ENCODE data around the gene PPARGC1A.

PPARGC1A gene, protein sequence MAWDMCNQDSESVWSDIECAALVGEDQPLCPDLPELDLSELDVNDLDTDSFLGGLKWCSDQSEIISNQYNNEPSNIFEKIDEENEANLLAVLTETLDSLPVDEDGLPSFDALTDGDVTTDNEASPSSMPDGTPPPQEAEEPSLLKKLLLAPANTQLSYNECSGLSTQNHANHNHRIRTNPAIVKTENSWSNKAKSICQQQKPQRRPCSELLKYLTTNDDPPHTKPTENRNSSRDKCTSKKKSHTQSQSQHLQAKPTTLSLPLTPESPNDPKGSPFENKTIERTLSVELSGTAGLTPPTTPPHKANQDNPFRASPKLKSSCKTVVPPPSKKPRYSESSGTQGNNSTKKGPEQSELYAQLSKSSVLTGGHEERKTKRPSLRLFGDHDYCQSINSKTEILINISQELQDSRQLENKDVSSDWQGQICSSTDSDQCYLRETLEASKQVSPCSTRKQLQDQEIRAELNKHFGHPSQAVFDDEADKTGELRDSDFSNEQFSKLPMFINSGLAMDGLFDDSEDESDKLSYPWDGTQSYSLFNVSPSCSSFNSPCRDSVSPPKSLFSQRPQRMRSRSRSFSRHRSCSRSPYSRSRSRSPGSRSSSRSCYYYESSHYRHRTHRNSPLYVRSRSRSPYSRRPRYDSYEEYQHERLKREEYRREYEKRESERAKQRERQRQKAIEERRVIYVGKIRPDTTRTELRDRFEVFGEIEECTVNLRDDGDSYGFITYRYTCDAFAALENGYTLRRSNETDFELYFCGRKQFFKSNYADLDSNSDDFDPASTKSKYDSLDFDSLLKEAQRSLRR

DNA sequence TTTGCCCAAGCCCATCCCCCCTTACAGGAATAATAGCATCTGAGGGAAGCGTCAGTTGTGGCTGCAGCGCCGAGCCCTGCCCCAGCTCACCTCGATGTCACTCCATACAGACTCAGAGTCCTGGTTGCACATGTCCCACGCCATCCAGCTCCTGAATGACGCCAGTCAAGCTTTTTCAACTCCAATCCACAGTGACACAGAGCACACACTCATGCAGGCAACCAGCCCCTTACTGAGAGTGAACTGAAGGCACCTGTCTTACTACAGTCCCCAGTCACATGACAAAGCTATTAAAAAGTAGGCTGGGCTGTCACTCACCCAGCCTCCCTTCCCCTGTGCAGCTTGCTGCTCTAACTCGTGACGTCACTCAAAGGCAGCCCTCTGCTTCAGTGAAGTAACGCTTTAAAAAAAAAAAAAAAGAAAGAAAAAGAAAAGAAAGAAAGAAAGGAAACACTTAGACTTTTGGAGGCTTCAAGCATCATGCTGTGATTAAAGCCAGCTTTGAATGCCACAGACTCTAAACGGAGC, at the start of gene PPARGC1A:
Gene PPARGC1A, minus strand, starts transcription at position 234 of the 528 bp plus-strand sequence. Its CDS starts 90 bp downstream, at position 144.
- no peak for DNase-seq

DNA sequence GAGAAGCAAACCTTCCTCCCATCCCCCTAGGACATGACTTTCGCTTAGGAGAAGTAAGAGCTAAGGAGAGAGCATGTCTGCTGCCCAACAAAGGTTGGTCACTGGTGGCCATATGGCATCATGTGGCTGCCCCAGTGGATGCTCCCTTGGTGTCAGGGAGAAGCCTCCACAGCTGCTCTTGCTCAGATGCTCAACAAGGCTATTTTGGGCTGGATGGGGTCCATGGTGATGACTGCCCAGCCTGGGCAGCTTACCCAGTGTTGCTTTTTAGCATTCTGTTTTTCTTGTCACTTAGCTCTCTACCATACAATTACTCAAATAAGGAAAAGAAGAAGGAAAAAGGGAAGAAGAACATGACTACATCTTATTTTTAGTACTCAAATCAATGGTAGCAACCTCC, 48.9 kb upstream of the PPARGC1A start:
- DNase-seq = no peak

DNA sequence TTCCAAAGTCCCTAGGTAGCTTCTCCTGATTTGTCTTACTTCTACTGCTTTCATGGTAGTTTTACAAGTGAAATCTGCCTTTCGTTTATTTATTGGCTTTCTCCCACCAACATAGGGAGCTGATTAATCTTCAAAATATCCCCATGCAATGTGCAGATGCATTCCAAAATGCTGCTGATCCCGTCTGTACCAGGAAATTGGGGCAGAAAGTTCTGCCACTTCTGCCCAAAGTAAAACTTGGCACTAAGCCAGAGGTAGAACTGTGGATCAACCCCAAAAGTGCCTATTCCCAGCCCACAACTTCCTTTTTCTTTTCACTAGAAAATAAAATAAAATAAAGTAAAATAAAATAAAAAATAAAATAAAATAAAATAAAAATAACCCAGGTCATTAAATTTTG, 47.3 kb upstream of the PPARGC1A start:
- no peak for DNase-seq

DNA sequence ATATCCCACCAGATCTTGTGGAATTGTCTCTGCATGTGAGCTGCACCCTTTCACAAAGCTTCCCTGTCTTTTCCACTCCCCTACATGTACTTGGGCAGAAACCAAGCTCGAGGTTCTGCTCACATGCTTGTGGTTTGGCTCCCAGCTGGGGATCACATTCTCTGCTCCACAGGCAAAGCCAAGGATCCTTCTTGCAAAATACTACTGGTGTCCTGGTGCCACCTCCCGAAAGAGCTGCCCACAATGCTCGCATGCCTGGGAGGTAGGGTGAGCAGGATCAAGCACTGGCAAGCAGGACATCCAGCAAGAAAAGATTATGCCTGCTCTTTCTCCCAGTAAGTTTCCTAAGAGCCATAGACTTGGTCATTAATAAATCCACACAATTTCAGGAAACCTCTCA, 45.1 kb upstream of the PPARGC1A start:
- DNase-seq = no peak

DNA sequence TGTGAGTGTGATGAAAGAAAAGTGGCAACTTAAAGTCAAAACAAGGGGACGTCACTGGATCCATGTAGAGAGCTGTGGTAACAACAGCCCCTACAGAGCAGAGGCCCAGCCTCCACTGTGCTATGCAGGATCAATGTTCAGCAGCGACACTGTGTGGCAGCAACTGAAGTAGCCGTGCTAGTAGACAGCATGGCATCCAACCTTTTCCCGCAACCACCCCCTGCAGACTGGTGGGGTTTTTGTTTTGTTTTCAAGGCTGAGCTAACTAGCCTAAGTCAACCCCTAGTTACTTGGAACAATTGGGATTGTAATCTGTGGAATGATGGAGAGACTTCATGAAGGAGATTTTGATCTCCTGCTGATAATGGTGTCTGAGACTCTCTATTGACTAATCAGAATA, 44.4 kb upstream of the PPARGC1A start:
- DNase-seq = no peak

DNA sequence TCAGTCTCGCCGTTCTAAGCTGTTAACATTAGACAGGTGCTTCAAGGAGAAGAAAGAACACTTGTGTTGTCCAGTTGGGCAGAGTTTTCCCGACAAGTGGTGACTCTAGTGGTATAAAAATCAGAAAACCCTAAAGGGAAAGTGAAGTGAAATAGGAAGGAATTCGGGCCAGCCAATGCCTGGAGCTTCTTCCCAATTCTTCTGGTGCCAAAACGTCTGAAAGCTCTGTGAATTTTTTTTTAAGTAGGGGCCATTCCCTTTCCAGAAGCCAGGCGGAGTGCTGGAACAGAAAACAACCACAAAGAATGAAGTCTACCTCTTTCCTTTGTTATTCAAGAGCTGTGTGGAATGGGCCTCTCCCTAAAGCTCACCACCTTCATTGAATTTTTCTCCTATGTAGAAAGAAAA, 43.1 kb upstream of the PPARGC1A start:
- DNase-seq = no peak

DNA sequence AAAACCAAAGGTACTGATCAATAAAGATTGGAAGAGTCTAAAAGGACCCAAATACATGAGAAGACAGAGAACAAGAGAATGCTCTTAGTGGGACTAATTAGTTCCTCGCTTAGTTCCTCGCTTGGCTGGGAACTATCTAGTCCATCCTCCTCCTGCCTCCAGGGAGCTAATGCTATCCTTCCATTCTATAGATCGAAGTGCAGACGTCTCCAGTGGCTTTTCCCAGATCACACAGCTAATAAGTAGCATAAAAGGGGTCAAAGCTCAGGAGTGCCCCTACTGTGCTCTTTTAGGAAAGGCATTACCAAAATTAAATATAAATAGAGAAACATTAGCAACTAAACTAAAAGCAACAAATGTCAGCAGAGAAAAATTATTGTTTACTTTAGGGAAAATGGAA, 42.3 kb upstream of the PPARGC1A start:
- DNase-seq = no peak

DNA sequence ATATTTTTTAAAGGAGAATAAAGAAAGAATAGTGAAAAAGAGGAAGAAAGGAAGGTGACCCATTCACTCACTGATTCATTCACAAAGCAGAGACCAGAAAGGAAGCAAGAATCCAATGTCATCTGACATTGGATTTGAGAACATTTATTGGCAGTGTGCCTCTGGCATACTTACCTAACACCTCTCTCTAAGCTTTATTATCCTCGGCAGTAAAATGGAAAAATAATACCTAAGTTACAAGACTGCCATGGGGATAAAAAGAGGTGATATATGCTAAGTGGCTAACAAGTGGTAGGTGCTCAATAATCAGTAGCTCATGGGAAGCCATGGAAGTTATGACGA, 41.6 kb upstream of the PPARGC1A start:
- DNase-seq = no peak

DNA sequence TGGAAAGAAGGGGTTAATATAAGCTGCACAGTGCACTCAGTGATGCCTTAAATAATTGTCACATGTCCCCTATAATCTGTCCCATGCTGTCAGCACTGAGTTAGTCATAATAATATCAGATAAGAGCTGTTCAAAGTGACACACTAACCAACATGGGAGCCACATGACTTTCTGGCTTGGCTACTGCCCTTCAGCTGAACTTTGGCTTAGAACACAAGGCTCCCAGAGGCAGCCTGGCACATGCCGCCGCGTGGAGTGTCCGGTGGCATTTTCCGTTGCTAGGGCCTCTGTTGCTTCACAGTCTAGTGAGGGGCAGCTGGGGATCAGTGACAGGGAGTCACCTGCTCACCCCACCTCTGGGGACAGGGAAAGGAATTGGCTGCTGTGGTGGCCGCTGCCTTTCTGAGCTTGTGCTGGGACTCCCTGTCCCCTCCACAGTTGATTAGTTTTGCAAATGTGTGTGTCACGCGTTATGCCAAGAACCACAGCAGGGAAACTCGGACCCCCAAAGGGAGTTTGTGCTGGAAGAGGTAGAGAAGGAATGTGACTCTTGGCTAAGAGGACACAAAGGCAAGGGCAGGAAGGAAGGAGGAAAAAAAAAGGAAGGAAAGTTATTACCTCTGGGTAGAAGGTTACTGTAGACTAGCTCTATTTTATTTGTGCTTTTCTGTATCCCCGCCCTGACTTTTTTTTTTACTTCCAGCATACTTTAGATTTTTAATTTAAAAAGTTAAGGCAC, 41.1 kb upstream of the PPARGC1A start:
- DNase-seq = no peak

DNA sequence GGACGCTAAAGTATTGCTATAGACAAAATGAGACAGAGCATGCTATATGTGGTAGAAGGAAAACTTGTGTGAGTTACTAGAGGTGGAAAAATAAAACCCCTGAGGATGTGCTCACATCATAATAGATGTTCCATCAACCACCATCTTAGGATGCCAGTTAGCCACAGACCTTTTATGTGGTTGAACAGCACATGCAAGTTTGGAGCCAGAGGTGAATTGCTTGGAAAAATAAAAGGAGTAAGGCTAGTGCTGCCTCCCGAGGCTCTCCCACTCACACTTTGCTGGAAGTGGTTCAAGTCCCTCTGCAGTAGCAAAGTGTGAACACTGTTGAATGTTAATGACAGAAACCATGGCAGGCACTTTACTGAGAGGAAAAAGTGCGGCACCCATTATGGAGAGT, 39.4 kb upstream of the PPARGC1A start:
- no peak for DNase-seq

DNA sequence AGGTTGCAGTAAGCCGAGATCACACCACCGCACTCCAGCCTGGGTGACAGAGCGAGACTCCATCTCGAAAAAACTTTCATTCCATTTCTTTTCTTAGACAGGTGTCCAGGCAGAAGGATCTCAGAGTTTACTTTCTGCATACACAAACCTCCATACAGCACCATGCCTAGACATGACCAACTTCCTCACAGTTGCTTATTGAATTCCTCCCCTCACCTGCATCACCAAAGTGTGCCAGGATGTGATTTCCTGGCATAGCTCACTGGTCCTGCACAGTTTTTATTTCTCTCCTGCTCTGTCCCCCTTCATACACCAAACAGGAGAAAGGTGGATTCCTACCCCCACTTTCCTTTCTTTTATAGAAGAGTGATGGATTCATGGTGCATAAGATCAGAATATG, 34.7 kb upstream of the PPARGC1A start:
- DNase-seq = no peak

DNA sequence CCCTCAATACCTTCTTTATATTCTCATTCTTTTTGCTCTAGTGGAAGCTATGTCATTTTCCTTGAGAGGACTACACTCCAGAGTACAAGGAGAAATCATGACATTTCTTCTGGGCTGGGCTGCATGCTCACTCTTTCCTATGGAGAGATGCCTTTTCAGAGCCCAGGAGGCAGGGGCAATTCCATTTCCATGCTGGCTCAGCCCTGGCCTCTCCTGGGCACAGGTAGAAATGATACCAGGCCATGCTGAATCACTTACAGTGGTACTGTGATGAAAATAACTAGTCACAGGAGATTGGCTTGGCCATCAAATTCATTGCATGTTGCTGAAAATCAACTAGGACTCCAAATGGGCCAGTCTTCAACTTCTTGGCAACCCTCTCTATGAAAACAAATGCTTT, 34.0 kb upstream of the PPARGC1A start:
- DNase-seq = no peak

DNA sequence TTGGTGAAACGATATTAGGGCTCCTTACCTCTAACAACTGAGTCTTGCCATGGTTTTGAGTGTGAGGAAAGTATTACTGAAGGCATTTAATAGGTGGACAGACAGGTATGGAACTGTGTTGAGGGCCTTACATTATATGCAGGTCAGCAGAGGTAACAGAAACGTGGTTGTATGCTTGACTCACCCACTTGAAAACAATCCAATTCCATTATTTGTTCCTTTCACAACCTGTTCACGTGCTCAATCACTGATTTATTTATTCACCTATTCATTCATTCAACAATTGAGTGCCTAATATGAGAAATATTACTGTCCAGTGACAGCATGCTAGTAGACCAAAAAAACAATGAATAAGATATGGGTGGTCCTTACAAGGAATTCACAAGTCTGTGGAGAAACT, 33.3 kb upstream of the PPARGC1A start:
- no peak for DNase-seq

DNA sequence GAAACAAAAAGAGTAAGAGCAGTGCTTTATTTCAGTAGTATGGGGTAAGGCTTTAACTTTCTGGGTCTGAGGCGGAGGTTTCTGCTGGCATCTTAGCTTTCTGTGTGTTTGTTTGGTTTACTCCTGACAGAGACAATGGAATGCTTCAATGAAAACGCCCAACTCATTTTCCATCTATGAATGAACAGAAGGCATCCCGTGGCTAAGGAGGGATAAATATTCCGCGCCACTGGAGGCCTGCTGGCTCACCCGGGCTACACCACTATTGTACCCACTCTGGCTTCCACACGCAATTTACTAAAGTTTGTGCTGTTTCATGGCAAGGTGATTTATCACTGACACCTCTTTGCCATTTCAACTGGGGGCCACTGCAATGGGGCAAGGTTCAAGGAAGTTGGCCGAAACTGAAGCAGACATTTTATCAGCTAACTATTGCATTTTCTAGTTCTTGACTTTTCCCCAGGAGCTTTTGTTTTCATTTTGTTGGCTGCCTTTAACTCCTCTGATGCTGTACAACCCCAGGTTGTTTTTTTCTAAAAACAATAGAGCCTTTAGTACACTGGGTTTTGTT, 32.8 kb upstream of the PPARGC1A start:
- no peak for DNase-seq

DNA sequence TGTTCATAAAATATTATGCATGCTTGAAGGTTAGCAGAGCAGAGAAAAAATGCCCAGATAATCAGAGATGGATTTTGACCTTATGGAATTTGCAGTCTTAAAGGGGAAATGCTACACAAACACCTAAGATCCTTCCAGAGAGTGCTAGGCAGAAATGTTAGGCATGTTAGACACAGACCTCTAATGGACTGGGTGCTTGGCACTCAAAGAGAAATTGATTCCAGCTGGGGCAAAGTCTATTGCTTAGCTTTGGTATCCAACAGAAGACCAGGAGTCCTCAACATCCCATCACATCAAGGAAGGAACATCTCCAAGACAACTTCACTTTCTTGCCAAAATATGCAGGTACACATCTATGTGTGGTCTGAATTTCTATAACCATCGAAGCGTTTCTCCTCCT, 32.2 kb upstream of the PPARGC1A start:
- DNase-seq = no peak

DNA sequence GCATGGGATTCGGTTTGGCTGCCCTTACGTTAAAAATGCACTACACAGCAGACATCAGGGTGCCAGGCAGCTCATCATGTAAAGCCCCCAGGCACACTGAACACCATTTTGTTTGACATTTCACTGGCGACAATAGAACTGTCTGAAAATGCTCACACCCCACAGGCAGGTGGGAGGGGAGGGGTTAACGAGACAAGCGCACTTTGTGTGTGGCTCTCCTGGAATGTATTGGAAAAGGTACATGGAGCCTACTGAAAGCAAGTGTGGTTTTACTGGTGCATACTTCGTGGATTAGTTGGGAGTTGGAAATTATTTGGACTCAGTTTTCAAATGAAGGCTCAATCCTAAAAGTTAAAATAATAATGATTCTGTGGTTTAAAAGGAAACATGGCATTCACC, 31.6 kb upstream of the PPARGC1A start:
- DNase-seq = no peak

DNA sequence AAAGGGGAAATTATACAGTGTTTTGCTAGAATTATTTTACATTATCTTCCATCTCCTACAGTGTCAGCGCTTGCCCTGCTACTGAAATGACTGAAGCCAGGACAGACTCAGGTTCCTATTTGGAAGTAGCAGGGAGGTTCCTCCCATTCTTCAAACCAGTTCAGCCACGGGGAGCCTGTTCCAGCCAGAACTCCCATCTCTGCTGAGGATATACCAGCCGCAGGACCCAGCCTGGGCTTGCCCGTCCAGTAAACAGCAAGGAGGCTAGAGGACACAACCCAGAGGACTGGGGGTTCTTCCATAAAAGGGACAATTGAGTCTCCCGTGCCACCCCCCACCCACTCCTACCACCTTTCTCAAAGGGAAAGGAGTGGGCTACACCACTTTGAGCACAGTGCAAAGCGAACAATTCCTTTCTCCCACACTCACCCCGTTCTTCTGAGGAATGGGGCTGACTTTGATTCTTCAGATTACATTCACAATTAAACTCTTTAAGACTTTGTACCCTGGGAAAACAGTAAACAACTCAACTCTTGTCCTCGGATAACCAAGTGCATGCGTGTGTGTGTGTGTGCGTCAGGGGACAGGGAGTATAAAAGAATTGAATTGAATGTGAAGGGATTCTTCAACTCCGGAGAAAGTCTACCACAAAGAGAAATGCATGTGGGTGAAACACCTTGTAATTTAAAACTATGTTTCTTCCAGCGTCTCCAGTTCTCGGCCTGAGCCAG, 31.0 kb upstream of the PPARGC1A start:
- DNase-seq = no peak

DNA sequence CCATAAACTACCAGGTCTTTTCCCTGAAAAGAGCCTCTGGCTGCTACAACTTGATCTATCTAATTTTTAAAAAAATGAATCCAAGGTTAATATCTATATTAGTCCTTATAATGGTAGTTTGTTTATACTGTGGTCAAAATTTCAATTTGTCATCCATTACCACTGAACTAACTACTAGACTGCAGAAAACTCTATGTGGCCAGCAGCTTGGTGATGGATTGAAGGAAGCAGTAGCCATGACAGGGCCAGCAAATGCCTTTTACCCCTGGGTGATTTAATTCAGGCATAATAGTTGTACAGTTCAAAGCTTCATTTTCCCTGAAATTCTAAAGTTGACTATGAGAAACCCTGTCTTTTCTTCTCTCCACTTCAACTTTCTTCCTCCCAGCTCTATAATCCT, 30.4 kb upstream of the PPARGC1A start:
- DNase-seq = no peak

DNA sequence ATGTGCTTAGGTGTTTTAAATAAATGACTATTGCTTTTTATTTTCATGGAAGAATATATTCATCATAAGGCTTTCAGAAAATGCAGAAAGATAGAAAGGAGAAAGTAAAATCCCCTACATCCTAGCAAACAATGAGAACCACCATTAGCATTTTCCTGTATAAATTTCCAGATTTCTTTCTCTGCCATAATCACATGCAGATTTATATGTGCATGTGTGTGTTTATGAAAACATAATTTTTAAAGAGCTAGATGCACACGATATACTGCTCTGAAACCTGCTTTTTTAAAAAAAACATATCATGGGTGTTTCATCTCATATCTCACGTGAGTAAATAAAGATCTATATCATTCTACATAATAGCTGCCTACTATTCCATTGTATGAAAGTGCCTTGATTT, 26.4 kb upstream of the PPARGC1A start:
- DNase-seq = no peak

DNA sequence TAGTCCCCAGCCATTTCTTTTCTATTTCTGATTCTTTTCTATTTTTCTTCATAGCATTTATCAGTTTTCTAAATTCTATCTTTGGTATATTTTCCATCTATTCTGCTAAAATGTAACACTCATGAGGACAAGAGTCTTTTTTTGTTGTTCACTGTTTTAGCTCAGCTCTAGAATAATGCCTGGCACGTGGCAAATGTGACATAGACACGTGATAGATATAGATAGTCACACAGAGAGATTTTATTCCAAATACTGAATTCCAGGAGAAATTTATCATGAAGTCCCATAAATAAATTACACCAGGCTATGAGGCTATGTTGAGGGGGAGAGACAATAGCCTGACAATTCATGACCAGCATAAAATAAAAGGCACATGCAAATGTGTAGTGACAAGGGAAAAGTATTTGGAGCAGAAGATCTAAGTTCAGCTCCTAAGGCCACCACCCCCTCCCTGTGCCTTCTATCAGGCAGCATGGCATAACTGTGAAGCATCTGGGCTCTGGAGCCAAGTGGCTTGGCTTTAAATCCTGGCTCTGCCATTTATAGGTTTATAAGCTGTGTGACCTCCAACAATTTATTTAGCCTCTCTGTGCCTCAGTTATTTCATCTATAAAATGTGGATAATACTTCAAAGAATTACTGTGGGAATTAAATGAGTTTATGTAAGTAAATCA, 25.7 kb upstream of the PPARGC1A start:
- no peak for DNase-seq

DNA sequence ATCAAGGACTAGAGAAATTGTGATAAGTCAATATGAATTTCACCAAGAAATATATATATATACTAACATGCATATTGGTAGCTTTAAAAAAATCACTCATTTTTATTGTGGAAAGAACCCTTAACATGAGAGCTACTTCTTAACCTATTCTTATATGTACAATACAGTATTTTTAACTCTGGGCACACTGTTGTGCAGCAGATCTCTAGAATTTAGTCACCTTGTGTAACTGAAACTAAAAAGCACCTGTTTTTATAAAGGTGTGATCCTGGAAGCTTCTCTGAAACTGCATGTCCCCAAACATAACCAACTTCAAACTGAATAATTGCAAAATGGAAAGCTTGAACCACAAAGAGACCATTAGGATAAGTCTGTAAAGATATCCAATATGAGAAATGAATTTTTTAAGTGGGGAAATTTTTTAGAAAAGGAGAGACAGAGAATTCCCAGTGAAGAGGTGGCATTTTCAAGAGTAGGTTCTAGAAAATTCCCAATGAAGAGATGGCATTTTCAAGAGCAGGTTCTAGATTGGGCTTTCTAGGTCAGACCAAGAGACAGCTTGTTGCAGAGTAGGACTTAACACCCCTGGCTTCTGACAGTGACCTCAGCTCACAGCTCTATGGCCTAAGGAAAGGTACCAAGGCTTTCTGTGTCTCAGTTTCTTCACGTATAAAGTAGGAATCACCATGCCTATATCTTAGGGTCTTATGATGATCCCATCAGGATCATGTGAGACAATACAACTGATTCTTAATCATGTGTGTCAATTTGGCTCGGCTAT, 22.0 kb upstream of the PPARGC1A start:
- no peak for DNase-seq
